MCF 10A (cell line): ENCODE measurements around the gene HLCS. TPM values are rescaled to one million over a fixed set of nuclear protein-coding genes. Genes with fewer than 3 reads are reported as not detected.

Source experiments
- BruUV-seq: library from RNA; stranded (reverse); fragments of 400-500 nt; replicated peaks from 2 replicates; lab custom pipeline; 2021; lab: Mats Ljungman, UMichigan
- CTCF ChIA-PET: fragments of 300-600 bp; sonication (Branson Sonifier 250); formaldehyde crosslinking; extraction: SDS; loops from one replicate; lab custom pipeline; 2021; ENCODE audit warnings: antibody characterized with exemption, inconsistent platforms; lab: Yijun Ruan, JAX
- POLR2A ChIA-PET: fragments of 300-600, 350-650 bp; sonication (Branson Sonifier 250); formaldehyde crosslinking; extraction: SDS; loops from one replicate; lab custom pipeline; 2020; ENCODE audit warnings: antibody characterized with exemption, inconsistent platforms; lab: Yijun Ruan, JAX
- DNase-seq: peaks from one replicate; pipeline ENCODE4 v3.0.0-alpha.2; 2018; ENCODE audit not compliant: unreplicated experiment
- H3K27ac Mint-ChIP-seq: one replicate; pipeline ENCODE4 v1.8.0; 2022; ENCODE audit warnings: mild to moderate bottlenecking, low read depth, mixed read lengths; ENCODE audit not compliant: unreplicated experiment
- H3K27me3 Mint-ChIP-seq: one replicate; pipeline ENCODE4 v1.8.0; 2022; ENCODE audit warnings: mixed read lengths; ENCODE audit not compliant: insufficient read depth, unreplicated experiment
- H3K36me3 Mint-ChIP-seq: one replicate; pipeline ENCODE4 v1.8.0; 2022; ENCODE audit warnings: mild to moderate bottlenecking, moderate library complexity, mixed read lengths; ENCODE audit not compliant: insufficient read depth, unreplicated experiment
- H3K4me1 Mint-ChIP-seq: one replicate; pipeline ENCODE4 v1.8.0; 2022; ENCODE audit warnings: mixed read lengths; ENCODE audit not compliant: insufficient read depth, unreplicated experiment
- H3K4me3 Mint-ChIP-seq: one replicate; pipeline ENCODE4 v1.8.0; 2022; ENCODE audit warnings: mild to moderate bottlenecking, moderate library complexity, mixed read lengths; ENCODE audit not compliant: unreplicated experiment
- H3K9me3 Mint-ChIP-seq: one replicate; pipeline ENCODE4 v1.8.0; 2022; ENCODE audit warnings: mixed read lengths; ENCODE audit not compliant: unreplicated experiment
- CTCF ChIP-seq: fragments of 200-600 bp; IDR thresholded peaks from one replicate; pipeline ENCODE4 v1.8.0; 2022; ENCODE audit warnings: antibody characterized with exemption, mild to moderate bottlenecking; ENCODE audit not compliant: unreplicated experiment
- intact Hi-C: fragments of 100-400 bp; cut with micrococcal nuclease; formaldehyde crosslinking; loops from 2 replicates; pipeline ENCODE4 v1.14.1; 2022
- total RNA-seq: library from RNA; stranded (reverse); gene quantifications from 2 replicates; pipeline ENCODE4 v1.2.3, GENCODE V29; 2022

Gene HLCS
- total RNA-seq, 1 experiment from 2014 or later: 46.1 TPM

- H3K4me1 Mint-ChIP-seq: peaks cover 4% of the 10 kb centered on the region
- H3K36me3 Mint-ChIP-seq: peaks cover 18% of the 10 kb centered on the region
- H3K9me3 Mint-ChIP-seq: no peaks in the 10 kb centered on the region
- ChIA-PET POLR2A (interaction anchor here (0.6 to 2.0 kb wide), 4 partner anchors 71 to 287 kb away, joined by 5 read pairs; no protein-coding TSS in a partner anchor), CTCF (interaction anchor here (0.6 to 4.1 kb wide), 44 partner anchors 10 to 841 kb away, joined by 3 to 60 read pairs (median 4); no protein-coding TSS in a partner anchor)
- H3K27ac Mint-ChIP-seq: peak overlapping the region; percentile 31
- intact Hi-C loops: loop anchor here (1.0 to 10.0 kb wide), 2 partner anchors 133 to 287 kb away; no protein-coding TSS in a partner anchor
- BruUV-seq: no TSS peak
- DNase-seq: peak; percentile 64
- H3K27me3 Mint-ChIP-seq: no peaks in the 10 kb centered on the region
- TF ChIP-seq CTCF: peak; percentile 48
- H3K4me3 Mint-ChIP-seq: no peak overlapping the region
Observed at GRCh38 chr21:36917471-36918158, 48.9 kb downstream of the HLCS start.

- ChIA-PET CTCF (interaction anchor here (0.7 to 4.1 kb wide), 32 partner anchors 11 to 513 kb away, joined by 3 to 60 read pairs (median 5); no protein-coding TSS in a partner anchor), POLR2A (interaction anchor here (1.6 kb wide), 2 partner anchors 70 to 84 kb away, joined by 5 read pairs; no protein-coding TSS in a partner anchor)
- Mint-ChIP-seq H3K27me3 (no peaks in the 10 kb centered on the region), H3K4me3 (no peak overlapping the region), H3K9me3 (no peaks in the 10 kb centered on the region), H3K4me1 (peaks cover 4% of the 10 kb centered on the region), H3K27ac (peak overlapping the region; percentile 31), H3K36me3 (peaks cover 19% of the 10 kb centered on the region)
- no peak for DNase-seq
- no peak for TF ChIP-seq CTCF
- BruUV-seq: no TSS peak
- intact Hi-C loops: loop anchor here (1.0 to 10.0 kb wide), 2 partner anchors 132 to 286 kb away; no protein-coding TSS in a partner anchor
Observed at GRCh38 chr21:36916718-36917117, 49.8 kb downstream of the HLCS start.

- ChIA-PET CTCF (interaction anchor here (0.6 to 4.1 kb wide), 11 partner anchors 9 to 512 kb away, joined by 3 to 60 read pairs (median 6); partner anchors contain the start of gene SIM2), POLR2A (no interaction called here)
- Mint-ChIP-seq H3K4me1 (peaks cover 4% of the 10 kb centered on the region), H3K27me3 (no peaks in the 10 kb centered on the region), H3K27ac (peak overlapping the region; percentile 51), H3K9me3 (no peaks in the 10 kb centered on the region), H3K36me3 (peaks cover 18% of the 10 kb centered on the region), H3K4me3 (no peak overlapping the region)
- no peak for TF ChIP-seq CTCF
- BruUV-seq: no TSS peak
- intact Hi-C loops: loop anchor here (10.0 kb wide), 1 partner anchor 131 kb away; no protein-coding TSS in a partner anchor
- DNase-seq: no peak
Observed at GRCh38 chr21:36915696-36916245, 50.7 kb downstream of the HLCS start.
